Activated CD8-positive, alpha-beta T cell treated with anti-CD3 and anti-CD28 coated beads, Interleukin-2, amount 10 ng/mL, durations not matched to agents 7 days and 5 days (primary cell): ENCODE results near the gene STT3B. TPM values are rescaled to one million over a fixed set of nuclear protein-coding genes. Genes with fewer than 3 reads are reported as not detected.

Source experiments
- ATAC-seq: fragments of 150-1000 bp; cut with Tn5 transposase; one replicate; pipeline ENCODE4 v1.10.0; 2021; ENCODE audit warnings: moderate library complexity
- CTCF ChIA-PET: fragments of 350-600 bp; sonication (Branson Sonifier 250); formaldehyde crosslinking; loops from one replicate; lab custom pipeline; 2021; ENCODE audit warnings: antibody characterized with exemption; lab: Charles Lee
- POLR2A ChIA-PET: fragments of 350-600 bp; sonication (Branson Sonifier 250); formaldehyde crosslinking; loops from one replicate; lab custom pipeline; 2021; ENCODE audit warnings: antibody characterized with exemption; lab: Charles Lee
- DNase-seq: peaks from one replicate; pipeline ENCODE4 v3.0.0-alpha.2; 2020
- H3K27ac Mint-ChIP-seq: one replicate; pipeline ENCODE4 v1.8.0; 2021; ENCODE audit warnings: mild to moderate bottlenecking, mixed read lengths
- H3K27me3 Mint-ChIP-seq: one replicate; pipeline ENCODE4 v1.8.0; 2021; ENCODE audit warnings: low read depth, mixed read lengths
- H3K36me3 Mint-ChIP-seq: one replicate; pipeline ENCODE4 v1.8.0; 2021; ENCODE audit warnings: low read depth, mixed read lengths
- H3K4me1 Mint-ChIP-seq: one replicate; pipeline ENCODE4 v1.8.0; 2021; ENCODE audit warnings: low read depth, mixed read lengths
- H3K4me3 Mint-ChIP-seq: one replicate; pipeline ENCODE4 v1.8.0; 2021; ENCODE audit warnings: mild to moderate bottlenecking, mixed read lengths
- H3K9me3 Mint-ChIP-seq: one replicate; pipeline ENCODE4 v1.8.0; 2022; ENCODE audit warnings: mixed read lengths; ENCODE audit not compliant: insufficient read depth
- total RNA-seq, 2 experiments: library from RNA; stranded (reverse); gene quantifications; one replicate each; pipeline ENCODE4 v1.2.3, GENCODE V29; 2021

Gene STT3B
- total RNA-seq, 2 experiments from 2014 or later: 137 to 140 TPM

DNA sequence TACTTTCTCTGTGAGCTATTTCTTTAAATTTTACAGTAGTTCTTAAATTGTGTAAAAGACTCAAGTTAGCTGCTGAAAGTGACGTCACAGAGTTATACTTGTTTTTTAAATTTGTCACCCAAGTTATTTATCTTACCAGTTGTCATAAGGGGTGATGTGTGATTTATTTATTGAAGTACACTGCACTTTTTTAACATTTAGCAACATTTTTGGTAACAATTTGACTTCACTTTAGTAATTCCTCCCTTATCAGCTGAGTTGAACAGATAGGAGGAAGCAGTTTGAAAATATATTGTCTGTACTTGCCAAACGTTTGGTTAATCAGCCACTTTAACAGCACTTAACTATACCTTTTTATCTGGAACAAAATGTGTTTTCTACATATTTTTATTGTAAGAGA is 3.8 kb downstream of the STT3B start:
- Mint-ChIP-seq H3K4me1 (peaks cover 56% of the 10 kb centered on the region), H3K4me3 (no peak overlapping the region), H3K27me3 (no peaks in the 10 kb centered on the region), H3K9me3 (no peaks in the 10 kb centered on the region), H3K27ac (peak overlapping the region; percentile 69), H3K36me3 (peaks cover 48% of the 10 kb centered on the region)
- ChIA-PET CTCF (interaction anchor here (1.0 to 1.7 kb wide), 6 partner anchors 14 to 232 kb away, joined by 3 to 7 read pairs (median 3); no protein-coding TSS in a partner anchor), POLR2A (no interaction called here)
- DNase-seq (no peak), ATAC-seq (no peak)

DNA sequence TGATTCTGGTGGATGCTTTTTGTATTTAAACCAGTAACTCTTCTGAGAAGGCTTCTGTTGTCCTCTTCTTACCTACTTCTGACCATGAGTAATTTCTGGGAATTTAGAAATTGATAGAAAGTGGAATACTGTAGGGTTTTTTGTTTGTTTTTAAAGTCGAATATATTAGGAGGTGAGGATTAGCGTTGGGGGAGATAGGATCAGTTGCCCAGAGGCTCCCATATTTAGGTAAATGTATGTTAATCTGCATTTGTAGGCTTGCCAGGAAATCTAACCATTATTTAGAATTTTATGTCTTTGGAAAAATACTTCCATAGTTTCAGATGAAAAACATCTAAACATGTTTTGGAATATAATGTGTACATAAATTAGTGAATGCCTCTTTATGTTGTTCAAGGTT is 6.1 kb downstream of the STT3B start:
- H3K36me3 Mint-ChIP-seq: peaks cover 64% of the 10 kb centered on the region
- peak overlapping the region; percentile 35 for H3K27ac Mint-ChIP-seq
- ATAC-seq: no peak
- no peaks in the 10 kb centered on the region for H3K27me3 Mint-ChIP-seq
- no peaks in the 10 kb centered on the region for H3K9me3 Mint-ChIP-seq
- H3K4me1 Mint-ChIP-seq: peaks cover 71% of the 10 kb centered on the region
- DNase-seq: no peak
- ChIA-PET POLR2A (no interaction called here), CTCF (interaction anchor here (2.2 kb wide), 1 partner anchor 12 kb away, joined by 10 read pairs; no protein-coding TSS in a partner anchor)
- no peak overlapping the region for H3K4me3 Mint-ChIP-seq

DNA sequence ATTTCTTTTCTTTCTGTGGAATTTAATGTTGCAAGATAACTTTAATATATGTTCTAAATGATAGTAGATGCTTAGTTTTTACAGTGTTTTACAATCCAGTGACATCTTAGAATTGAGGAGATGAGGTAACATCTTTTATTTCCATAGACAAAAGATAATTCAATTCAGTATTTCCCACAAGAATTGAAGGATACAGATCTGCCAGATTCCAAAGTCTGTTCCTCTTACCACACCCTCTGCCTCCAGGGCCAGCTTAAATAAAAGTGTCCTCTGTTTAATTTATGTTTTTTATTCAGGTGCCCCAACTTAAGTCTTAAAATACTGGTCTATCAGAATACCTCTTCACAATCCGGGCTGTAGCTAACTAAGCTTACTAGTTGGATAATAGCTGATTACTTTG is 6.5 kb downstream of the STT3B start:
- H3K27ac Mint-ChIP-seq: no peak overlapping the region
- H3K4me1 Mint-ChIP-seq: peaks cover 73% of the 10 kb centered on the region
- H3K9me3 Mint-ChIP-seq: no peaks in the 10 kb centered on the region
- ATAC-seq (no peak), DNase-seq (no peak)
- CTCF ChIA-PET: interaction anchor here (0.9 to 2.2 kb wide), 4 partner anchors 11 to 771 kb away, joined by 3 to 10 read pairs (median 4); no protein-coding TSS in a partner anchor
- POLR2A ChIA-PET: interaction anchor here (0.6 kb wide), 1 partner anchor 815 kb away, joined by 3 read pairs; no protein-coding TSS in a partner anchor
- no peaks in the 10 kb centered on the region for H3K27me3 Mint-ChIP-seq
- peaks cover 60% of the 10 kb centered on the region for H3K36me3 Mint-ChIP-seq
- no peak overlapping the region for H3K4me3 Mint-ChIP-seq

DNA sequence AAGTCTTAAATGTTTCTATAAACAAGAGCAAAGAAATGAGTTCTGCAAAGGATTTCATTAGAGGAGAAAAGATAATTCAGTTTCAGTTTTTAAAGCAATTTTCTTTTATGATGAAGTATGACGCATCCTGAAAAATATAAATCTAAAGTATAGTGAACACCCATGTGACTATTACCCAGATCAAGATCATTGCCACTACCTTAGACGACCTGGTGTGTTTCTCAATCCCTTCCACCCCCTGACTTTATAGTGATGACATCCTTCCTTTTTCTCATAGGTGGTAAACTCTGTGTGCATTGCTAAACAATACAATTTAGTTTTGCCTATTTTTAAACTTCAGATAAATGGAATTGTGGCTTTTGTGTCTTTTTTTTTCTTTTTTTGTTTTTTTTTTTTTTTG is 8.4 kb downstream of the STT3B start:
- no peak overlapping the region for H3K4me3 Mint-ChIP-seq
- ATAC-seq: peak; percentile 40
- H3K9me3 Mint-ChIP-seq: no peaks in the 10 kb centered on the region
- CTCF ChIA-PET: interaction anchor here (2.2 kb wide), 1 partner anchor 9 kb away, joined by 10 read pairs; no protein-coding TSS in a partner anchor
- no peak overlapping the region for H3K27ac Mint-ChIP-seq
- POLR2A ChIA-PET: no interaction called here
- H3K27me3 Mint-ChIP-seq: no peaks in the 10 kb centered on the region
- H3K36me3 Mint-ChIP-seq: peaks cover 57% of the 10 kb centered on the region
- H3K4me1 Mint-ChIP-seq: peaks cover 78% of the 10 kb centered on the region
- no peak for DNase-seq

DNA sequence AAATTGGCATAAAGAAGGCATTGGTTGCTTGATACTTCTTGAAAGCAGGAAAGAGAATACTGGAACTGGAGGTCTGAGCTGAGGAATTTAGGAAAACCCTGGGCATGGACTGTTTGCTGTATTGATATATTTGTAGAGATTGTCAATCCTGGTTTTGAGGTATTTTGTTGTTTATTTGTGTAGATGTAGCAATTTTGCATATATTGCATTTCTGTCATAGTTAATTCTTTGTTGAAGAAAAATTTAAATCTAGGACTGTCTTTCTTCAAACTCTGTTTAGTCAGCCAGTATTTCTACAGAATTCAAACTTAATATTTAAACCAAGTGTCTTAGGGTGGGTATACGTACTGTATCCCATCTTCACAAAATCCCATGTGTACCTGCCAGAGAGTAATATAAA is 9.5 kb downstream of the STT3B start:
- Mint-ChIP-seq H3K27me3 (no peaks in the 10 kb centered on the region), H3K4me1 (peaks cover 78% of the 10 kb centered on the region), H3K9me3 (no peaks in the 10 kb centered on the region), H3K4me3 (no peak overlapping the region), H3K27ac (no peak overlapping the region), H3K36me3 (peaks cover 54% of the 10 kb centered on the region)
- POLR2A ChIA-PET: interaction anchor here (0.8 kb wide), 1 partner anchor 10 kb away, joined by 3 read pairs; the partner anchor contains the start of gene STT3B
- CTCF ChIA-PET: no interaction called here
- DNase-seq: no peak
- ATAC-seq: no peak

DNA sequence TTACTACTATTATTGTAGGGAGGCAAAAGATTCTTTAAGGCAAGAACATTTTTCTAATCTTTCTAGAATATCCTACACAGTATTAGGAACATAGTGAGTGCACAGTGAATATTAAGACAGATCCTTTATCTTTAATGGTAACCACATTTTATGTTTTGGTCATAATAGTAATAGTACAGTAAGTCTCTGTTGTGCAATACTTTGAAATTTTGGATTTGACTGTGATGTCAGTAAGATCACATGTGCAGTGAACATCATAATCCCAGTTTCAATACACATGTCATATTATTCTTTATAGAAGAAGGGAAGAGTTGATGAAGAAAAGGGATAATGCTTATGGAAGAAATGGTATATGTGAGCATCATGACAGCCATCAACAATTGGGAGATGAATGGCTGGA is 10.7 kb downstream of the STT3B start:
- H3K27ac Mint-ChIP-seq: no peak overlapping the region
- DNase-seq (no peak), ATAC-seq (no peak)
- peaks cover 47% of the 10 kb centered on the region for H3K36me3 Mint-ChIP-seq
- ChIA-PET CTCF (no interaction called here), POLR2A (interaction anchor here (0.6 to 0.8 kb wide), 2 partner anchors 11 to 92 kb away, joined by 3 read pairs; partner anchors contain the start of gene STT3B)
- no peaks in the 10 kb centered on the region for H3K27me3 Mint-ChIP-seq
- no peak overlapping the region for H3K4me3 Mint-ChIP-seq
- no peaks in the 10 kb centered on the region for H3K9me3 Mint-ChIP-seq
- peaks cover 76% of the 10 kb centered on the region for H3K4me1 Mint-ChIP-seq

DNA sequence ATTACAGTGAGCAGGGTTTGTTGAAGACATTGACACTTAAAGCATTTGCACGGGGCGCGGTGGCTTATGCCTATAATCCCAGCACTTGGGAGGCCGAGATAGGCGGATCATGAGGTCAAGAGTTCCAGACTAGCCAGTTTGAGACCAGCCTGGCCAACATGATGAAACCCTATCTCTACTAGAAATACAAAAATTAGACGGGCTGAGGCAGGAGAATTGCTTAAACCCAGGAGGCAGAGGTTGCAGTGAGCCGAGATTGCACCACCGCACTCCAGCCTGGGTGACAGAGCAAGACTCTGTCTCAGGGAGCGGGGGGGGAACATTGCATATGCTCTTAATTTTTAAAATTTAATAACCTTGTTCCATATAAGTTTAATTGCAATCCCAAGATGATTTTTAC is 11.9 kb downstream of the STT3B start:
- no peak overlapping the region for H3K27ac Mint-ChIP-seq
- ATAC-seq: no peak
- POLR2A ChIA-PET: interaction anchor here (1.0 kb wide), 1 partner anchor 11 kb away, joined by 4 read pairs; no protein-coding TSS in a partner anchor

DNA sequence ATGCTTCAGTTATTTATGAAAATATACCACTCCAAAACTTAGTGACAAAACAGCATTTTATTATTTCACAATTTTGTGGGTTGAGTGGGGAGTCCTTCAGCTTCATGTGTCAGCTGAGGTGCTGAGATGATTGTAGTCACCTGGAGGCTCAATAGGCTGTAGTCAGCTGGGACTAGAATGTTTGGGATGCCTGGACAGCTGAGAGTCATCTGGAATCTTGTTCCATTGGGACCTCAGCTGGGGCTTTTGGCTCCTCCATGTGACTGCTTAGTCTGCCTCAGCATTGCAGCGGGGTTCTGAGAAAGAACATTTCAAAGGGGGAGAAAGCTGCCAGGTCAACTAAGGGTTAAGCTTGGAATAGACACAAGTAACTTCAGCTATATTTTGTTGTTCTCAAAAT is 13.4 kb downstream of the STT3B start:
- Mint-ChIP-seq H3K4me1 (peaks cover 63% of the 10 kb centered on the region), H3K27ac (no peak overlapping the region), H3K4me3 (no peak overlapping the region)

More for the DNA sequence above, 11.9 kb downstream of the STT3B start:
- Mint-ChIP-seq H3K4me1 (peaks cover 66% of the 10 kb centered on the region), H3K36me3 (peaks cover 35% of the 10 kb centered on the region), H3K27me3 (no peaks in the 10 kb centered on the region), H3K4me3 (no peak overlapping the region), H3K9me3 (no peaks in the 10 kb centered on the region)
- DNase-seq: no peak
- CTCF ChIA-PET: no interaction called here

DNA sequence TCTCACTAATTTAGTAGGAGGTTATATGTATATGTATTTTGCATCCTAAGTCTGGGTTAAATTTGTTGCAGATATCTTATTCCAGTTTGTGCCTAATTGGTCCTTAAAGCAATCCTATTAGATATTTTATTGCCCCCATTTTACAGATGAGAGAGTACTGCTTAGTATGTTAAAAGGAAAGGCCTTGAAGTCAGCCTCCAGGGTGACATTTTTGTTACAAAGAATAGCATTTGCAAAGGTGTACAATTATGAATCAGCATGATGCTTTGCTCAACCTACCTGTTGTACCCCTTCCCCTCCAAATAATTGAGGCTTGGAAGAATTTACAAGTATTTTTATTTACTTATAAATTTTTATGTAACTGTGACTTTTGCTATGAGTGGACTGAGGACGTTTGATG is 14.0 kb downstream of the STT3B start:
- H3K27ac Mint-ChIP-seq: no peak overlapping the region
- CTCF ChIA-PET: interaction anchor here (0.9 to 1.6 kb wide), 3 partner anchors 11 to 20 kb away, joined by 3 to 8 read pairs (median 5); partner anchors contain the start of gene STT3B

More for the DNA sequence above, 13.4 kb downstream of the STT3B start:
- Mint-ChIP-seq H3K36me3 (peaks cover 32% of the 10 kb centered on the region), H3K27me3 (no peaks in the 10 kb centered on the region), H3K9me3 (no peaks in the 10 kb centered on the region)
- ATAC-seq (no peak), DNase-seq (no peak)
- ChIA-PET CTCF (interaction anchor here (0.6 to 1.6 kb wide), 6 partner anchors 11 to 1795 kb away, joined by 3 to 8 read pairs (median 4); partner anchors contain the start of gene STT3B), POLR2A (interaction anchor here (1.3 kb wide), 1 partner anchor 14 kb away, joined by 5 read pairs; the partner anchor contains the start of gene STT3B)

DNA sequence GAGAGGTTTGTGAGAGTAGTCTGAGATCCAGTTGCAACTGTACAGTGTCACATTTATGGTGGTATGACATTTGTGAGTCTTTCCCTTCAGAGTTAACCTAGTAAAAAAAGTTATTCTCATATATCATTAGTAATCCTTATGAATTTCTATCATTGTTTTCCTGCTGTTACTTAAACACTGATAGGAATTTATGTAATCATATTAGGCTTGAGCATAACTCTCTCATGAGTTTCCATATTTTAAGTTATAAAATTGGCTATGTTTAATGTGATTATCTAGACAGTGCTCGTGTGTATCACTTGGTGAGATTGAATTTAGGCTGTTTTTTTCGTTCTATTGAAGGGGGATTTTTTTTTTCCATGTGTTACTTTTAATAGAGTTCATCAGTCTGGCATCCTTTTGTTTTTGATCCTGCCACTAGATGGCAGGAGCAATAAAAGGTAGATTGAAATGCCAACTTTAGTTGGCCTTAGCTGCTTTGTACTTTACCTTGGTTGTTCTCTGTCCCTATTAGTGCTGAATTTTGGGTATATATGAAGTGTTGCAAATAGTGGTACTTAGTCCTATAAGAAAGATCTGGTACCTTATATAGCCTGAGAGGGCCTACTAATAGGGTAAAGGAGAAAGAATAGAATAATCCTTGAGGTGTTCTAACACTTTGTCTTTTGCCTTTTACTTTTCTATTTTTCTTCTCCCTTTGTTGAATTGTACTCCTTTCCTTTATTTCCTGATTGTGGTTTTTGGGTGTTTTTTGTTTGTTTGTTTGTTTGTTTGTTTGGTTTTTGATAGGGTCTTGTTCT is 17.9 kb downstream of the STT3B start:
- Mint-ChIP-seq H3K27ac (no peak overlapping the region), H3K4me3 (no peak overlapping the region)

More for the DNA sequence above, 14.0 kb downstream of the STT3B start:
- Mint-ChIP-seq H3K36me3 (peaks cover 28% of the 10 kb centered on the region), H3K9me3 (no peaks in the 10 kb centered on the region), H3K4me1 (peaks cover 66% of the 10 kb centered on the region), H3K4me3 (no peak overlapping the region), H3K27me3 (no peaks in the 10 kb centered on the region)
- ATAC-seq: no peak
- POLR2A ChIA-PET: interaction anchor here (1.3 kb wide), 1 partner anchor 14 kb away, joined by 5 read pairs; the partner anchor contains the start of gene STT3B
- DNase-seq: no peak

DNA sequence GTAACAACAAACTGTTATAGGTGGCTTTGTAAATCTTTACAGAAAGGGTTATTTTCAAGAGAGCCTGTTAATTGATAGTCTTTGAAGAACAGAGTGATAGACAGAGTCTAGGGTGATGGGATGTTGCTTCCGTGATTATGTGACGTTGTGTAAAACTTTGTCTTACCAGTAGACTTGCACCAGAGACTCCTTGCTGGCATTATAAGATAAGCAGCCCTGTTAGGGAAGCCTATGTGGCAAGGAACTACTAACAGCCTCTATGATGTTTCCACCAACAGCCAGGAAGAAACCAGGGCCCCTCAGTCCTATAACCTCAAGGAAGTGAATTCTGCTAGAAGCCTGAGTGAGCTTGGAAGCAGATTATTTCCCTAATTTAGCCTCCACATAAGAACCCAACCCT is 18.9 kb downstream of the STT3B start:
- H3K36me3 Mint-ChIP-seq: peaks cover 38% of the 10 kb centered on the region
- no peaks in the 10 kb centered on the region for H3K27me3 Mint-ChIP-seq
- no peak overlapping the region for H3K27ac Mint-ChIP-seq
- H3K4me3 Mint-ChIP-seq: no peak overlapping the region
- POLR2A ChIA-PET: interaction anchor here (1.2 kb wide), 1 partner anchor 19 kb away, joined by 3 read pairs; the partner anchor contains the start of gene STT3B
- no peak for ATAC-seq
- H3K4me1 Mint-ChIP-seq: peaks cover 56% of the 10 kb centered on the region
- no peak for DNase-seq
- CTCF ChIA-PET: interaction anchor here (1.2 to 2.2 kb wide), 2 partner anchors 12 to 21 kb away, joined by 3 to 10 read pairs; no protein-coding TSS in a partner anchor
- H3K9me3 Mint-ChIP-seq: peaks cover 4% of the 10 kb centered on the region

More for the DNA sequence above, 17.9 kb downstream of the STT3B start:
- Mint-ChIP-seq H3K36me3 (peaks cover 36% of the 10 kb centered on the region), H3K9me3 (peaks cover 4% of the 10 kb centered on the region), H3K27me3 (no peaks in the 10 kb centered on the region), H3K4me1 (peaks cover 59% of the 10 kb centered on the region)
- ChIA-PET POLR2A (interaction anchor here (0.7 to 1.6 kb wide), 3 partner anchors 18 to 1450 kb away, joined by 3 to 8 read pairs (median 3); partner anchors contain the start of gene STT3B), CTCF (interaction anchor here (0.6 to 2.2 kb wide), 13 partner anchors 11 to 218 kb away, joined by 3 to 15 read pairs (median 4); partner anchors contain the start of gene STT3B)
- DNase-seq (no peak), ATAC-seq (peak; percentile 33)
